K562 (cell line): ENCODE measurements around the gene AAMP. TPM values are rescaled to one million over a fixed set of nuclear protein-coding genes. Genes with fewer than 3 reads are reported as not detected.

Experiments used
- ATAC-seq: fragments of 200-7000 bp; cut with Tn5 transposase; 3 replicates; pipeline ENCODE4 v1.9.1; 2020; ENCODE audit warnings: moderate library complexity
- BruUV-seq: library from RNA; stranded (reverse); fragments of 400-500 nt; replicated peaks from 2 replicates; lab custom pipeline; 2021; lab: Mats Ljungman, UMichigan
- CTCF ChIA-PET: fragments of 300-600 bp; formaldehyde crosslinking; extraction: SDS; loops from one replicate; lab custom pipeline; 2021; ENCODE audit warnings: low intra/inter-chr PET ratio; lab: Yijun Ruan, JAX
- POLR2A ChIA-PET: fragments of 300-600, 350-650 bp; sonication (Branson Sonifier 250); formaldehyde crosslinking; extraction: SDS; loops from one replicate; lab custom pipeline; 2021; ENCODE audit warnings: antibody characterized with exemption, inconsistent platforms; lab: Yijun Ruan, JAX
- DNase-seq, 4 experiments: peaks; one replicate each; pipeline versions ENCODE4 v3.0.0 to v3.0.0-alpha.2; 2011 to 2018; ENCODE audit warnings: low spot score in 3 of 4, mixed read lengths in 3 of 4; ENCODE audit errors: extremely low read depth in 1 of 4
- FAIRE-seq: peaks from 2 replicates; lab custom pipeline; 2011; peaks lifted over from hg19 to GRCh38; lab: Jason Lieb, UNC
- H2AFZ ChIP-seq: 2 replicates; pipeline ENCODE4 v1.6.0; 2011; ENCODE audit warnings: low read depth, low read length, control low read depth, inconsistent platforms
- H3K27ac ChIP-seq: fragments of 200-600 bp; 3 replicates; pipeline ENCODE4 v1.8.0; 2011; ENCODE audit warnings: low read depth, mild to moderate bottlenecking, control low read depth, inconsistent platforms, low read length, moderate library complexity, mixed read lengths; ENCODE audit errors: extremely low read depth
- H3K27me3 ChIP-seq, 2 experiments: fragments of 300-600 bp in 1 of 2; 2 replicates in 1 of 2; 3 replicates in 1 of 2; pipeline versions ENCODE4 v1.6.0 to v1.8.0; 2011; ENCODE audit warnings: inconsistent platforms in 2 of 2, low read length in 2 of 2, mild to moderate bottlenecking in 1 of 2, mixed read lengths in 1 of 2, moderate library complexity in 1 of 2; ENCODE audit not compliant: control insufficient read depth in 2 of 2, insufficient read depth in 2 of 2
- H3K36me3 ChIP-seq: fragments of 300-600 bp; 3 replicates; pipeline ENCODE4 v1.8.0; 2011; ENCODE audit warnings: mild to moderate bottlenecking, low read length, inconsistent platforms; ENCODE audit not compliant: control insufficient read depth, insufficient read depth
- H3K4me1 ChIP-seq, 2 experiments: fragments of 200-600 bp in 1 of 2; replicated peaks in 1 of 2; 2 replicates in 1 of 2; 3 replicates in 1 of 2; pipeline versions ENCODE4 v1.5.1 to v1.8.0; 2011; ENCODE audit warnings: inconsistent platforms in 2 of 2, low read length in 2 of 2, mild to moderate bottlenecking in 1 of 2, mixed read lengths in 1 of 2, moderate library complexity in 1 of 2; ENCODE audit not compliant: control insufficient read depth in 2 of 2, insufficient read depth in 2 of 2
- H3K4me2 ChIP-seq: 2 replicates; pipeline ENCODE4 v1.6.1; 2011; ENCODE audit warnings: low read length, control low read depth, inconsistent platforms, mixed read lengths; ENCODE audit not compliant: insufficient read depth
- H3K4me3 ChIP-seq: fragments of 200-600 bp; sonication (generic), shearing (Covaris generic); 2 replicates; pipeline ENCODE4 v1.5.1; 2016; ENCODE audit warnings: control low read depth, inconsistent platforms
- H3K79me2 ChIP-seq: fragments of 200-600 bp; 3 replicates; pipeline ENCODE4 v1.8.0; 2011; ENCODE audit warnings: low read length, inconsistent platforms; ENCODE audit not compliant: control insufficient read depth, insufficient read depth
- H3K9ac ChIP-seq, 2 experiments: 2 replicates each; pipeline versions ENCODE4 v1.6.0 to v1.6.1; 2011; ENCODE audit warnings: low read depth in 2 of 2, low read length in 2 of 2, control low read depth in 1 of 2, inconsistent platforms in 1 of 2, mild to moderate bottlenecking in 1 of 2, mixed read lengths in 1 of 2; ENCODE audit not compliant: insufficient read depth in 1 of 2
- H3K9me1 ChIP-seq: one replicate; pipeline ENCODE4 v1.6.0; 2011; ENCODE audit warnings: inconsistent platforms, mild to moderate bottlenecking, low read length, moderate library complexity; ENCODE audit not compliant: control insufficient read depth, insufficient read depth
- H3K9me3 ChIP-seq: replicated peaks from 2 replicates; pipeline ENCODE4 v1.5.1; 2011; ENCODE audit warnings: low read depth, low read length, inconsistent platforms; ENCODE audit not compliant: control insufficient read depth, insufficient read depth
- H4K20me1 ChIP-seq: replicated peaks from 2 replicates; pipeline ENCODE4 v1.6.1; 2011; ENCODE audit warnings: low read length, inconsistent platforms, mixed read lengths; ENCODE audit not compliant: control insufficient read depth, insufficient read depth
- BCLAF1 ChIP-seq, 2 experiments: fragments of 450-650 bp in 1 of 2; IDR thresholded peaks; 2 replicates each; pipeline ENCODE4 v1.6.1; 2011 to 2017; ENCODE audit warnings: low read depth in 2 of 2, antibody characterized with exemption in 1 of 2, borderline replicate concordance in 1 of 2, low read length in 1 of 2, mild to moderate bottlenecking in 1 of 2, mixed read lengths in 1 of 2; ENCODE audit not compliant: control insufficient read depth in 1 of 2
- FOXA1 ChIP-seq: fragments of 450-650 bp; IDR thresholded peaks from 2 replicates; pipeline ENCODE4 v1.6.1; 2016; ENCODE audit warnings: mild to moderate bottlenecking, borderline replicate concordance
- FOXK1 ChIP-seq: sonication (generic); formaldehyde crosslinking; IDR thresholded peaks from 2 replicates; pipeline ENCODE4 v1.8.0; 2022; ENCODE audit warnings: missing genetic modification reagents, mild to moderate bottlenecking, borderline replicate concordance
- GATAD2A ChIP-seq: fragments of 450-650 bp; IDR thresholded peaks from 2 replicates; pipeline ENCODE4 v1.6.1; 2017
- IRF2 ChIP-seq: sonication (generic); formaldehyde crosslinking; IDR thresholded peaks from 2 replicates; pipeline ENCODE4 v1.8.1; 2022; ENCODE audit warnings: mild to moderate bottlenecking, missing genetic modification reagents
- KDM4B ChIP-seq, 2 experiments: fragments of 450-650 bp in 1 of 2; sonication (generic) in 1 of 2; IDR thresholded peaks; 2 replicates each; pipeline ENCODE4 v1.6.1; 2016 to 2017; ENCODE audit warnings: borderline replicate concordance in 2 of 2, antibody characterized with exemption in 1 of 2, low read depth in 1 of 2, mild to moderate bottlenecking in 1 of 2
- MYBL2 ChIP-seq, 2 experiments: fragments of 450-650 bp in 1 of 2; sonication (generic) in 1 of 2; formaldehyde crosslinking in 1 of 2; IDR thresholded peaks; 2 replicates each; pipeline versions ENCODE4 v1.6.1 to v1.8.1; 2017 to 2022; ENCODE audit warnings: borderline replicate concordance in 1 of 2, inconsistent platforms in 1 of 2, low read depth in 1 of 2, mild to moderate bottlenecking in 1 of 2, missing genetic modification reagents in 1 of 2, moderate library complexity in 1 of 2
- SIRT6 ChIP-seq: IDR thresholded peaks from one replicate; pipeline ENCODE4 v1.6.1; 2012; ENCODE audit warnings: low read depth, mild to moderate bottlenecking, control low read depth, inconsistent platforms, low read length, moderate library complexity
- SMAD3 ChIP-seq: fragments of 450-650 bp; formaldehyde crosslinking; conservative IDR thresholded peaks from 2 replicates; pipeline ENCODE4 v1.4.0; 2020; ENCODE audit warnings: mild to moderate bottlenecking
- WGBS: fragments of 100-300 bp; shearing (Covaris generic); methylation state at CpG from one replicate; pipeline ENCODE4 v1.1.6; 2016; ENCODE audit warnings: low coverage, mixed read lengths; ENCODE audit not compliant: insufficient coverage; ENCODE audit errors: missing lambda C conversion rate; 5-methylcytosine and 5-hydroxymethylcytosine counted together
- in situ Hi-C: fragments of 300-500 bp; cut with MboI; formaldehyde crosslinking; loops from 4 replicates; pipeline ENCODE4 v1.15.0; 2018; ENCODE audit warnings: inconsistent platforms, mixed read lengths
- intact Hi-C: fragments of 100-400 bp; cut with micrococcal nuclease; formaldehyde crosslinking; loops from 2 replicates; pipeline ENCODE4 v1.14.2; 2022
- polyA plus RNA-seq, 8 experiments: library from polyadenylated mRNA; depleted of rRNA in 4 of 8; stranded (reverse) in 5 of 8; unstranded in 3 of 8; fragments of >200 nt; fragmentation: Nextera tagmentation in 2 of 8; fragmentation: Illumina TruSeq in 1 of 8; extraction: Ambion mirVana in 2 of 8; extraction: Trizol in 1 of 8; gene quantifications; 2 replicates each; pipeline versions ENCODE4 v1.2.1 to v1.2.3, GENCODE V29; 2011 to 2014; ENCODE audit warnings: inconsistent platforms in 1 of 8, missing spikeins in 1 of 8
- total RNA-seq, 7 experiments: library from RNA; depleted of rRNA in 6 of 7; stranded (reverse); fragments of >200 nt in 6 of 7; fragmentation: Illumina TruSeq in 2 of 7; extraction: Trizol in 2 of 7; gene quantifications; 2 replicates each; pipeline versions ENCODE4 v1.2.1 to v1.2.3, GENCODE V29; 2011 to 2021; ENCODE audit warnings: low replicate concordance in 1 of 7

Gene AAMP
- total and polyA plus RNA-seq, 9 of the 15 experiments (the other 6 are each of a cell fraction or from before 2014, with no cell fraction given): 5.7 to 197 (median 94.1) TPM

- no peaks in the 10 kb centered on the region for H3K9me1 ChIP-seq
- H3K9ac ChIP-seq: no peak overlapping the region; a peak in 1 of 4 replicates
- no peak for TF ChIP-seq SIRT6
- no peak for TF ChIP-seq IRF2 (CRISPR knock-in tag)
- TF ChIP-seq MYBL2 (IDR thresholded peaks at IDR 0.05; ENCODE audit: low read depth): no peak
- no peak for TF ChIP-seq MYBL2 (CRISPR knock-in tag; IDR thresholded peaks at IDR 0.05; ENCODE audit: borderline replicate concordance)
- no peak for TF ChIP-seq SMAD3 (CRISPR knock-in tag)
- no peak for TF ChIP-seq KDM4B (IDR thresholded peaks at IDR 0.05; ENCODE audit: borderline replicate concordance in 2 of 2, low read depth in 1 of 2)
- TF ChIP-seq FOXA1: no peak
- no peak for TF ChIP-seq GATAD2A
- no peak for TF ChIP-seq BCLAF1 (IDR thresholded peaks at IDR 0.05; ENCODE audit: borderline replicate concordance in 1 of 2, control insufficient read depth in 1 of 2, low read depth in 2 of 2, low read length in 1 of 2)
- no peak for TF ChIP-seq FOXK1 (CRISPR knock-in tag)
- intact Hi-C loops (no loop called here), in situ Hi-C loops (no loop called here)
- ChIA-PET CTCF (no interaction called here), POLR2A (interaction anchor here (0.6 kb wide), 3 partner anchors 8 to 130 kb away, joined by 3 read pairs; no protein-coding TSS in a partner anchor)
- no peaks in the 10 kb centered on the region for H3K27me3 ChIP-seq
- H3K36me3 ChIP-seq: peaks cover 39% of the 10 kb centered on the region; the same call in 2 of the 3 replicates
- H3K9me3 ChIP-seq: no peaks in the 10 kb centered on the region
- no TSS peak for BruUV-seq
- DNase-seq (no peak), ATAC-seq (no peak), FAIRE-seq (no peak)
- no peak overlapping the region for H3K4me3 ChIP-seq
- WGBS: 92% methylated on average over 5 of the region's 8 CpGs
- no peak overlapping the region for H3K4me2 ChIP-seq
- peaks cover 4 to 18% of the 10 kb centered on the region in 2 experiments; a peak in 3 of 5 replicates for H3K4me1 ChIP-seq
- H3K27ac ChIP-seq: no peak overlapping the region
- no peak overlapping the region for H2AFZ ChIP-seq
- 0 out of 2 replicates have a peak, but pooled peaks cover 3% of the 10 kb centered on the region for H4K20me1 ChIP-seq
- peaks cover 14% of the 10 kb centered on the region for H3K79me2 ChIP-seq
Observed at GRCh38 chr2:218265626-218266025, 4.3 kb downstream of the AAMP start.
